Calu3 (cell line): ENCODE measurements around the gene IKZF3. TPM values are rescaled to one million over a fixed set of nuclear protein-coding genes. Genes with fewer than 3 reads are reported as not detected.

Experiments
- BruUV-seq: library from RNA; stranded (reverse); fragments of 400-500 nt; replicated peaks from 2 replicates; lab custom pipeline; 2021; lab: Mats Ljungman, UMichigan
- CTCF ChIA-PET: fragments of 300-600 bp; sonication (Branson Sonifier 250); formaldehyde crosslinking; loops from one replicate; lab custom pipeline; 2022; ENCODE audit warnings: antibody characterized with exemption; lab: Charles Lee
- DNase-seq: peaks from one replicate; pipeline ENCODE4 v3.0.0; 2022
- H3K27ac Mint-ChIP-seq: one replicate; pipeline ENCODE4 v1.8.0; 2022; ENCODE audit warnings: mixed read lengths; ENCODE audit not compliant: unreplicated experiment
- H3K27me3 Mint-ChIP-seq: one replicate; pipeline ENCODE4 v1.8.0; 2022; ENCODE audit warnings: mixed read lengths; ENCODE audit not compliant: unreplicated experiment
- H3K36me3 Mint-ChIP-seq: one replicate; pipeline ENCODE4 v1.8.0; 2022; ENCODE audit warnings: mild to moderate bottlenecking, moderate library complexity, mixed read lengths; ENCODE audit not compliant: insufficient read depth, unreplicated experiment
- H3K4me1 Mint-ChIP-seq: one replicate; pipeline ENCODE4 v1.8.0; 2022; ENCODE audit warnings: mild to moderate bottlenecking, low read depth, mixed read lengths; ENCODE audit not compliant: unreplicated experiment
- H3K4me3 Mint-ChIP-seq: one replicate; pipeline ENCODE4 v1.8.0; 2022; ENCODE audit warnings: mild to moderate bottlenecking, low read depth, moderate library complexity, mixed read lengths; ENCODE audit not compliant: unreplicated experiment
- H3K9me3 Mint-ChIP-seq: one replicate; pipeline ENCODE4 v1.8.0; 2022; ENCODE audit warnings: low read depth, mixed read lengths; ENCODE audit not compliant: unreplicated experiment
- CTCF ChIP-seq: fragments of 200-600 bp; IDR thresholded peaks from one replicate; pipeline ENCODE4 v1.8.0; 2022; ENCODE audit warnings: antibody characterized with exemption; ENCODE audit not compliant: unreplicated experiment
- intact Hi-C: fragments of 100-400 bp; cut with micrococcal nuclease; formaldehyde crosslinking; loops from one replicate; pipeline ENCODE4 v1.10.0; 2022; ENCODE audit not compliant: unreplicated experiment
- total RNA-seq: library from RNA; stranded (reverse); gene quantifications from 2 replicates; pipeline ENCODE4 v1.2.3, GENCODE V29; 2022

The IKZF3 gene
- total RNA-seq, 1 experiment from 2014 or later, result 30.9 TPM

GRCh38 chr17:39792526-39793221, 71.4 kb downstream of the IKZF3 start:
- TF ChIP-seq CTCF, result no peak
- no TSS peak for BruUV-seq
- peak; percentile 45 for DNase-seq
- CTCF ChIA-PET, result interaction anchor here (0.5 to 23.0 kb wide), 72 partner anchors 12 to 1068 kb away, joined by 3 to 1210 read pairs (median 10); partner anchors contain the start of genes ERBB2, GRB7, GSDMB and IKZF3
- Mint-ChIP-seq H3K27me3 (no peaks in the 10 kb centered on the region), H3K9me3 (no peaks in the 10 kb centered on the region), H3K27ac (no peak overlapping the region), H3K4me3 (no peak overlapping the region), H3K36me3 (no peaks in the 10 kb centered on the region), H3K4me1 (peaks cover 7% of the 10 kb centered on the region)
- intact Hi-C loops, result no loop called here

GRCh38 chr17:39791111-39791992, 72.8 kb downstream of the IKZF3 start:
- DNase-seq, result peak; percentile 59
- intact Hi-C loops, result no loop called here
- no peaks in the 10 kb centered on the region for H3K9me3 Mint-ChIP-seq
- H3K4me1 Mint-ChIP-seq, result peaks cover 18% of the 10 kb centered on the region
- H3K27me3 Mint-ChIP-seq, result no peaks in the 10 kb centered on the region
- TF ChIP-seq CTCF, result no peak
- H3K27ac Mint-ChIP-seq, result no peak overlapping the region
- no peak overlapping the region for H3K4me3 Mint-ChIP-seq
- H3K36me3 Mint-ChIP-seq, result no peaks in the 10 kb centered on the region
- CTCF ChIA-PET, result interaction anchor here (0.6 to 23.0 kb wide), 74 partner anchors 11 to 1941 kb away, joined by 3 to 1210 read pairs (median 8); partner anchors contain the start of genes ERBB2, GRB7, IKZF3 and MIEN1
- BruUV-seq, result no TSS peak

- H3K4me1 Mint-ChIP-seq, result peaks cover 29% of the 10 kb centered on the region
- peaks cover 3% of the 10 kb centered on the region for H3K36me3 Mint-ChIP-seq
- CTCF ChIA-PET, result interaction anchor here (0.6 to 120.4 kb wide), 73 partner anchors 7 to 662 kb away, joined by 3 to 34714 read pairs (median 6); partner anchors contain the start of genes ERBB2, GRB7, GSDMA and GSDMB
- no peak overlapping the region for H3K27ac Mint-ChIP-seq
- intact Hi-C loops, result no loop called here
- DNase-seq, result peak; percentile 80
- no peak overlapping the region for H3K4me3 Mint-ChIP-seq
- no peaks in the 10 kb centered on the region for H3K9me3 Mint-ChIP-seq
- BruUV-seq, result no TSS peak
- no peak for TF ChIP-seq CTCF
- H3K27me3 Mint-ChIP-seq, result no peaks in the 10 kb centered on the region
Observed at GRCh38 chr17:39787743-39788484, 76.2 kb downstream of the IKZF3 start.

- H3K27me3 Mint-ChIP-seq, result no peaks in the 10 kb centered on the region
- no TSS peak for BruUV-seq
- peaks cover 38% of the 10 kb centered on the region for H3K4me1 Mint-ChIP-seq
- H3K36me3 Mint-ChIP-seq, result peaks cover 11% of the 10 kb centered on the region
- DNase-seq, result no peak
- intact Hi-C loops, result no loop called here
- no peak overlapping the region for H3K27ac Mint-ChIP-seq
- H3K9me3 Mint-ChIP-seq, result no peaks in the 10 kb centered on the region
- no peak for TF ChIP-seq CTCF
- CTCF ChIA-PET, result interaction anchor here (0.6 to 120.4 kb wide), 27 partner anchors 7 to 919 kb away, joined by 3 to 34714 read pairs (median 171); partner anchors contain the start of genes ERBB2, GRB7, GSDMA and GSDMB
- no peak overlapping the region for H3K4me3 Mint-ChIP-seq
Observed at GRCh38 chr17:39787041-39787440, 77.1 kb downstream of the IKZF3 start.
